ENCODE measurements around the gene TPP1. TPM values are rescaled to one million over a fixed set of nuclear protein-coding genes. Genes with fewer than 3 reads are reported as not detected.

Gene TPP1
- total and polyA plus RNA-seq, 9 of the 15 experiments (the other 6 are each of a cell fraction or from before 2014, with no cell fraction given): 7.5 to 75.8 (median 15.7) TPM

GRCh38 chr11:6618117-6619003 is 862 bp downstream of the TPP1 start (continued):
- TF ChIP-seq ZNF740 (CRISPR knock-in tag; IDR thresholded peaks at IDR 0.05): no peak
- TF ChIP-seq ZNF740 (tag; IDR thresholded peaks at IDR 0.05): peak in 1 of 2 experiments; percentile 77; a peak in 1 of 4 replicates
- TF ChIP-seq BRD9 (IDR thresholded peaks at IDR 0.05; ENCODE audit: low read depth, partially characterized antibody): no peak
- peak; percentile 26; the same call in 1 of the 2 replicates for TF ChIP-seq MAFK (IDR thresholded peaks at IDR 0.05; ENCODE audit: low read length)
- TF ChIP-seq, protein P1, sequence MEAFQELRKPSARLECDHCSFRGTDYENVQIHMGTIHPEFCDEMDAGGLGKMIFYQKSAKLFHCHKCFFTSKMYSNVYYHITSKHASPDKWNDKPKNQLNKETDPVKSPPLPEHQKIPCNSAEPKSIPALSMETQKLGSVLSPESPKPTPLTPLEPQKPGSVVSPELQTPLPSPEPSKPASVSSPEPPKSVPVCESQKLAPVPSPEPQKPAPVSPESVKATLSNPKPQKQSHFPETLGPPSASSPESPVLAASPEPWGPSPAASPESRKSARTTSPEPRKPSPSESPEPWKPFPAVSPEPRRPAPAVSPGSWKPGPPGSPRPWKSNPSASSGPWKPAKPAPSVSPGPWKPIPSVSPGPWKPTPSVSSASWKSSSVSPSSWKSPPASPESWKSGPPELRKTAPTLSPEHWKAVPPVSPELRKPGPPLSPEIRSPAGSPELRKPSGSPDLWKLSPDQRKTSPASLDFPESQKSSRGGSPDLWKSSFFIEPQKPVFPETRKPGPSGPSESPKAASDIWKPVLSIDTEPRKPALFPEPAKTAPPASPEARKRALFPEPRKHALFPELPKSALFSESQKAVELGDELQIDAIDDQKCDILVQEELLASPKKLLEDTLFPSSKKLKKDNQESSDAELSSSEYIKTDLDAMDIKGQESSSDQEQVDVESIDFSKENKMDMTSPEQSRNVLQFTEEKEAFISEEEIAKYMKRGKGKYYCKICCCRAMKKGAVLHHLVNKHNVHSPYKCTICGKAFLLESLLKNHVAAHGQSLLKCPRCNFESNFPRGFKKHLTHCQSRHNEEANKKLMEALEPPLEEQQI (IDR thresholded peaks at IDR 0.05): no peak
- no peak for TF ChIP-seq SP2 (IDR thresholded peaks at IDR 0.05; ENCODE audit: extremely low read depth, low read depth, low read length, poor library complexity, severe bottlenecking)
- TF ChIP-seq, protein P2, sequence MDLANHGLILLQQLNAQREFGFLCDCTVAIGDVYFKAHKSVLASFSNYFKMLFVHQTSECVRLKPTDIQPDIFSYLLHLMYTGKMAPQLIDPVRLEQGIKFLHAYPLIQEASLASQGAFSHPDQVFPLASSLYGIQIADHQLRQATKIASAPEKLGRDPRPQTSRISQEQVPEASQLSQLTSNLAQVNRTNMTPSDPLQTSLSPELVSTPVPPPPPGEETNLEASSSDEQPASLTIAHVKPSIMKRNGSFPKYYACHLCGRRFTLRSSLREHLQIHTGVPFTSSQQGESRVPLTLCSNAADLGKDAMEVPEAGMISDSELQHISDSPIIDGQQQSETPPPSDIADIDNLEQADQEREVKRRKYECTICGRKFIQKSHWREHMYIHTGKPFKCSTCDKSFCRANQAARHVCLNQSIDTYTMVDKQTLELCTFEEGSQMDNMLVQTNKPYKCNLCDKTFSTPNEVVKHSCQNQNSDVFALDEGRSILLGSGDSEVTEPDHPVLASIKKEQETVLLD (IDR thresholded peaks at IDR 0.05): 0 out of 2 replicates have a peak, but pooled peaks have one; percentile 50
- no peak for TF ChIP-seq HMGN3 (IDR thresholded peaks at IDR 0.05; ENCODE audit: borderline replicate concordance, extremely low read depth, insufficient read length, low read depth, low read length)
- TF ChIP-seq SOX6 (IDR thresholded peaks at IDR 0.05): peak; percentile 35
- TF ChIP-seq RBFOX2 (IDR thresholded peaks at IDR 0.05; ENCODE audit: low read depth, low read length): no peak
- no peak for TF ChIP-seq HMG20B (CRISPR knock-in tag; IDR thresholded peaks at IDR 0.05)
- peak; percentile 31 for TF ChIP-seq C11orf30 (IDR thresholded peaks at IDR 0.05; ENCODE audit: low read depth)
- no peak for TF ChIP-seq ZNF699 (CRISPR knock-in tag; IDR thresholded peaks at IDR 0.05; ENCODE audit: insufficient replicate concordance)
- peak; percentile 51; the same call in 1 of the 2 replicates for TF ChIP-seq FOXJ2 (tag; IDR thresholded peaks at IDR 0.05)
- TF ChIP-seq MAZ (CRISPR knock-in tag; conservative IDR thresholded peaks at IDR 0.05 in 1 of 2, IDR thresholded peaks at IDR 0.05 in 1 of 2): peak; percentile 44 to 59
- TF ChIP-seq RBM15 (IDR thresholded peaks at IDR 0.05; ENCODE audit: insufficient read depth, low read length): no peak
- TF ChIP-seq MTA2 (IDR thresholded peaks at IDR 0.05; ENCODE audit: low read depth): peak; percentile 26; the same call in 1 of the 2 replicates
- TF ChIP-seq TGIF2 (CRISPR knock-in tag; IDR thresholded peaks at IDR 0.05): no peak
- TF ChIP-seq KAT7 (CRISPR knock-in tag; IDR thresholded peaks at IDR 0.05; ENCODE audit: borderline replicate concordance): 0 out of 2 replicates have a peak, but pooled peaks have one; percentile 38
- peak; percentile 42; the same call in 1 of the 2 replicates for TF ChIP-seq EGR1 (conservative IDR thresholded peaks at IDR 0.05)
- peak; percentile 28; the same call in 1 of the 2 replicates for TF ChIP-seq EHMT2 (IDR thresholded peaks at IDR 0.05)
- peak; percentile 72 for TF ChIP-seq SMARCA4 (IDR thresholded peaks at IDR 0.05)

Measured in K562 (cell line).